Measurements from ENCODE around the gene ZC3H12A.
"Not testable (repeated sequence)": the region's sequence is repeated elsewhere in the genome, so short reads cannot be mapped to it uniquely, and the experiment has no call there.

Gene ZC3H12A

DNA sequence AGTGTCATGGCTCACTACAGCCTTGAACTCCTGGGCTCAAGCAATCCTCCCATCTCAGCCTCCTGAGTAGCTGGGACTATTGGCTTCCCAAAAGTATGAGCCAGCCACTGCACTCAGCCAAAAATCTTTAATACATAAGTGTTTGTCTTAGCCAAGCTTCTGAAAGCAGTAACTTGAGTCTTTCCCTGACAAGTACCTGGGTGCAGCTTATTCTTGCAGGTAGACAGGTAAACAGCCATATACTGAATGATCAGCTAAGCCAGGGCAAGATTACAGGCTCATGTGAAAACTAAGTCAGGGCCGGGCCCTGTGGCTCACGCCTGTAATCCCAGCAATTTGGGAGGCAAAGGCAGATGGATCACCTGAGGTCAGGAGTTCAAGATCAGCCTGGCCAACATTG, 32.4 kb downstream of the ZC3H12A start:
- DNase-seq = no peak

- no peak for DNase-seq
Observed at GRCh38 chr1:37509181-37509580, 34.8 kb downstream of the ZC3H12A start.

DNA sequence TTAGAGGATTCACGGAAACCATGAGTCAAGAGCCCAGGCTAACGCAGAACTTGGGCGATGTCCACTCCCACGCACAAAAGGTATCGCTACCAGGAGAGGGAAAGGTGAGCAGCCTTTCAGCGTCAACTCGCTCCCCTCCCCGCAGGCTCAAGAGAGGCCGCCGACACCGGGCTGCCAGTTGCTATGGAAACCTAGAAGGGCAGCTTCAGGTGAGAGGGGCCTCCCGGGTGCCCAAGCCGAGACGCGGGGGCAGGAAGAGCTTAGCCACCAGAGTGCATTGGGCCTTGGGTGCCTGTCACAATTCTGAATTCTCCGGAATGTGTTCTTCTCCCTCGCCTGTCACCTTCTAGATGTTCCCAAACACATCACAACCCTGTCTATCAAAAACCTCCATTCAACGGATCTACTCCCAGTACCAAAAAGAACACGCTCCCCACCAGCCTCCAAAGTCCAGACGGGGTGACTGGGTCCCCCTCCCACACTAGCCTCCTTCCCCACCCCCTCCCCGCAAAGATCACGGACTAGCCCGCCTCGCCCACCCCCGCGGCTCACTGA, 39.5 kb downstream of the ZC3H12A start:
- no peak for DNase-seq

- peak; percentile 62 for DNase-seq
Observed at GRCh38 chr1:37514350-37515184, 40.2 kb downstream of the ZC3H12A start, which contains the start of gene MEAF6. Gene MEAF6 (minus strand): TSS chr1:37514766. CDS start chr1:37514746, 20 bp downstream.

- no peak for DNase-seq
Observed at GRCh38 chr1:37515185-37516034, 41.0 kb downstream of the ZC3H12A start.

- no peak for DNase-seq
Observed at GRCh38 chr1:37517569-37517968, 43.2 kb downstream of the ZC3H12A start.

- DNase-seq = not testable (repeated sequence)
Observed at GRCh38 chr1:37518241-37518640, 43.9 kb downstream of the ZC3H12A start.

- DNase-seq = not testable (repeated sequence)
Observed at GRCh38 chr1:37518929-37519328, 44.5 kb downstream of the ZC3H12A start.

GRCh38 chr1:37519613-37520012, 45.2 kb downstream of the ZC3H12A start:
- no peak for DNase-seq

DNA sequence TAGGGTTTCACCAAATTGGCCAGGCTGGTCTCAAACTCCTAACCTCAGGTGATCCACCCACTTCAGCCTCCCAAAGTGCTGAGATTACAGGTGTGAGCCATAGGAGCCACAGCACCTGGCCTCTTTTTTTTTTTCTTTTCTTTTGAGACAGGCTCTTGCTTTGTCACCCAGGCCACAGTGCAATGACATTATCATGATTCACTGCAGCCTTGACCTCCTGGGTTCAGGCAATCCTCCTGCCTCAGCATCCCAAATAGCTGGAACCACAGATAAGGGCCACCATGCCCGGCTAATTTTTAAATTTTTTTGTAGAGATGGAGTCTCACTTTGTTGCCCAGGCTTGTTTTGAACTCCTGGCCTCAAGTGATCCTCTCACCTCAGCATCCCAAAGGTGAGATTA, 55.5 kb downstream of the ZC3H12A start:
- not testable (repeated sequence) for DNase-seq

GRCh38 chr1:37532418-37533156, 58.2 kb downstream of the ZC3H12A start:
- not testable (repeated sequence) for DNase-seq

- DNase-seq = no peak
Observed at GRCh38 chr1:37533317-37534093, 59.1 kb downstream of the ZC3H12A start.

Measured in NCI-H2081 treated with DMSO at 0.1 percent for 48 hours (cell line).